K562 (cell line): ENCODE data around the gene MAPT. TPM values are rescaled to one million over a fixed set of nuclear protein-coding genes. Genes with fewer than 3 reads are reported as not detected.

Experiments used
- BRD9 ChIP-seq: fragments of 450-650 bp; IDR thresholded peaks from 2 replicates; pipeline ENCODE4 v1.6.1; 2018; ENCODE audit warnings: low read depth; ENCODE audit not compliant: partially characterized antibody
- CBX3 ChIP-seq, 2 experiments: IDR thresholded peaks; 1 replicate in 1 of 2; 2 replicates in 1 of 2; pipeline ENCODE4 v1.6.1; 2012; ENCODE audit warnings: inconsistent platforms in 2 of 2, low read length in 2 of 2, borderline replicate concordance in 1 of 2, control low read depth in 1 of 2
- CXXC5 ChIP-seq: fragments of 250-450 bp; sonication (Bioruptor Pico); IDR thresholded peaks from 2 replicates; pipeline ENCODE4 v1.8.0; 2022; ENCODE audit warnings: inconsistent platforms, mild to moderate bottlenecking, moderate library complexity
- ELK3 ChIP-seq: fragments of 450-650 bp; formaldehyde crosslinking; IDR thresholded peaks from 2 replicates; pipeline ENCODE4 v1.4.0; 2020; ENCODE audit warnings: mild to moderate bottlenecking
- ERF ChIP-seq: fragments of 450-650 bp; formaldehyde crosslinking; IDR thresholded peaks from 2 replicates; pipeline ENCODE4 v1.4.0; 2020; ENCODE audit warnings: mild to moderate bottlenecking, mixed read lengths
- GMEB1 ChIP-seq: fragments of 250-450 bp; sonication (Bioruptor Pico); IDR thresholded peaks from 2 replicates; pipeline ENCODE4 v1.4.0; 2020; ENCODE audit warnings: mild to moderate bottlenecking
- GTF2F1 ChIP-seq: IDR thresholded peaks from 2 replicates; pipeline ENCODE4 v1.6.1; 2011; ENCODE audit warnings: low read depth, low read length, improper control_type of control experiment
- ILF3 ChIP-seq: fragments of 450-650 bp; IDR thresholded peaks from 2 replicates; pipeline ENCODE4 v1.6.1; 2018; ENCODE audit warnings: antibody characterized with exemption, mild to moderate bottlenecking, moderate library complexity, borderline replicate concordance
- MTA2 ChIP-seq: fragments of 450-650 bp; IDR thresholded peaks from 2 replicates; pipeline ENCODE4 v1.6.1; 2016; ENCODE audit warnings: low read depth
- MTF1 ChIP-seq: fragments of 250-450 bp; sonication (Bioruptor Pico); IDR thresholded peaks from 2 replicates; pipeline ENCODE4 v1.9.0; 2021; ENCODE audit warnings: moderate library complexity, mild to moderate bottlenecking, inconsistent platforms, borderline replicate concordance
- NFIX ChIP-seq: fragments of 250-450 bp; sonication (Bioruptor Pico); IDR thresholded peaks from 2 replicates; pipeline ENCODE4 v1.4.0; 2020; ENCODE audit warnings: low read depth, mild to moderate bottlenecking, moderate library complexity
- NFYB ChIP-seq: IDR thresholded peaks from 2 replicates; pipeline ENCODE4 v1.6.1; 2011; ENCODE audit warnings: mild to moderate bottlenecking, moderate library complexity; ENCODE audit not compliant: insufficient read length; ENCODE audit errors: extremely low read depth
- NR2C1 ChIP-seq, 2 experiments: fragments of 450-650 bp; IDR thresholded peaks; 2 replicates each; pipeline ENCODE4 v1.6.1; 2017; ENCODE audit warnings: mild to moderate bottlenecking in 2 of 2, antibody characterized with exemption in 1 of 2, inconsistent platforms in 1 of 2, missing compliant biosample characterization in 1 of 2, missing genetic modification characterization in 1 of 2
- NRF1 ChIP-seq, 2 experiments: fragments of 450-650 bp; IDR thresholded peaks in 1 of 2; conservative IDR thresholded peaks in 1 of 2; 2 replicates each; pipeline ENCODE4 v1.6.1; 2014; ENCODE audit warnings: mild to moderate bottlenecking in 2 of 2
- RHOXF2B ChIP-seq: fragments of 250-450 bp; sonication (Bioruptor Pico); conservative IDR thresholded peaks from 2 replicates; pipeline ENCODE4 v1.5.1; 2021
- SREBF1 ChIP-seq: fragments of 150-350 bp; IDR thresholded peaks from 2 replicates; pipeline ENCODE4 v1.6.1; 2014; ENCODE audit warnings: antibody characterized with exemption, low read depth, low read length, borderline replicate concordance
- STAG1 ChIP-seq: sonication (generic); formaldehyde crosslinking; IDR thresholded peaks from 2 replicates; pipeline ENCODE4 v1.5.0; 2020; ENCODE audit warnings: missing genetic modification reagents, borderline replicate concordance
- TCF15 ChIP-seq: fragments of 250-450 bp; sonication (Bioruptor Pico); IDR thresholded peaks from 2 replicates; pipeline ENCODE4 v1.8.0; 2022; ENCODE audit warnings: moderate library complexity, mild to moderate bottlenecking, inconsistent platforms
- THRA ChIP-seq: fragments of 450-650 bp; IDR thresholded peaks from 2 replicates; pipeline ENCODE4 v1.6.1; 2017; ENCODE audit warnings: mild to moderate bottlenecking, moderate library complexity
- ZC3H8 ChIP-seq: fragments of 450-650 bp; IDR thresholded peaks from 2 replicates; pipeline ENCODE4 v1.6.1; 2017
- ZFP91 ChIP-seq: sonication (generic); formaldehyde crosslinking; IDR thresholded peaks from 2 replicates; pipeline ENCODE4 v1.8.0; 2022; ENCODE audit warnings: mild to moderate bottlenecking, missing genetic modification reagents
- ZNF184 ChIP-seq: sonication (generic); formaldehyde crosslinking; IDR thresholded peaks from 2 replicates; pipeline ENCODE4 v1.5.0; 2020; ENCODE audit warnings: missing genetic modification reagents
- ZNF444 ChIP-seq: fragments of 250-450 bp; sonication (Bioruptor Pico); IDR thresholded peaks from 2 replicates; pipeline ENCODE4 v1.4.0; 2020; ENCODE audit warnings: mild to moderate bottlenecking, moderate library complexity
- polyA plus RNA-seq, 8 experiments: library from polyadenylated mRNA; depleted of rRNA in 4 of 8; stranded (reverse) in 5 of 8; unstranded in 3 of 8; fragments of >200 nt; fragmentation: Nextera tagmentation in 2 of 8; fragmentation: Illumina TruSeq in 1 of 8; extraction: Ambion mirVana in 2 of 8; extraction: Trizol in 1 of 8; gene quantifications; 2 replicates each; pipeline versions ENCODE4 v1.2.1 to v1.2.3, GENCODE V29; 2011 to 2014; ENCODE audit warnings: inconsistent platforms in 1 of 8, missing spikeins in 1 of 8
- total RNA-seq, 7 experiments: library from RNA; depleted of rRNA in 6 of 7; stranded (reverse); fragments of >200 nt in 6 of 7; fragmentation: Illumina TruSeq in 2 of 7; extraction: Trizol in 2 of 7; gene quantifications; 2 replicates each; pipeline versions ENCODE4 v1.2.1 to v1.2.3, GENCODE V29; 2011 to 2021; ENCODE audit warnings: low replicate concordance in 1 of 7

The MAPT gene
- total and polyA plus RNA-seq, 9 of the 15 experiments (the other 6 are each of a cell fraction or from before 2014, with no cell fraction given) = 0.04 to 1.1 (median 0.36) TPM

- TF ChIP-seq GTF2F1 (no peak), BRD9 (peak; percentile 26), TCF15 (CRISPR knock-in tag) (peak; percentile 65; the same call in 1 of the 2 replicates), NRF1 (conservative IDR thresholded peaks at IDR 0.05 in 1 of 2, IDR thresholded peaks at IDR 0.05 in 1 of 2) (peak in 1 of 2 experiments; percentile 28; a peak in 1 of 4 replicates), ZFP91 (no peak), SREBF1 (no peak), ILF3 (no peak), GMEB1 (no peak), RHOXF2B (CRISPR knock-in tag) (no peak), NFIX (CRISPR knock-in tag) (no peak), MTA2 (peak; percentile 70), ELK3 (CRISPR knock-in tag) (no peak), ERF (CRISPR knock-in tag) (peak; percentile 93), NR2C1 (IDR thresholded peaks at IDR 0.05) (peak; percentile 40; the same call in 1 of the 2 replicates), NR2C1 (tag; IDR thresholded peaks at IDR 0.05) (peak; percentile 59), ZNF444 (CRISPR knock-in tag) (no peak), ZC3H8 (no peak), THRA (no peak), MTF1 (CRISPR knock-in tag) (peak; percentile 28; the same call in 1 of the 2 replicates), NFYB (no peak), ZNF184 (no peak), STAG1 (CRISPR knock-in tag) (no peak), CXXC5 (peak; percentile 74), CBX3 (IDR thresholded peaks at IDR 0.05; ENCODE audit: borderline replicate concordance in 1 of 2, low read length in 2 of 2) (peak in 1 of 2 experiments; percentile 62; a peak in 2 of 3 replicates)
Observed at GRCh38 chr17:45976755-45977505, 82.6 kb downstream of the MAPT start (continued).
